DMS 273 treated with DMSO at 0.1 percent for 48 hours (cell line): ENCODE measurements around the gene DHX9.

Experiments
- DNase-seq: peaks from one replicate; lab custom pipeline; 2025; lab: John Stamatoyannopoulos, UW

Gene DHX9

GRCh38 chr1:182839209-182840066, at the start of gene DHX9:
DHX9 (plus strand) TSS chr1:182839347; CDS start chr1:182842567, 3,220 bp downstream.
- peak; percentile 63 for DNase-seq

GRCh38 chr1:182791281-182792179, 47.6 kb upstream of the DHX9 start:
- no peak for DNase-seq

GRCh38 chr1:182794091-182794490, 45.1 kb upstream of the DHX9 start:
- DNase-seq: no peak

- DNase-seq: no peak
These were observed 44.4 kb upstream of the DHX9 start for GRCh38 chr1:182794676-182795201.

GRCh38 chr1:182795563-182796228, 43.5 kb upstream of the DHX9 start:
- DNase-seq: no peak

- no peak for DNase-seq
These were observed 36.9 kb upstream of the DHX9 start for GRCh38 chr1:182802006-182802803.

- no peak for DNase-seq
These were observed 35.3 kb upstream of the DHX9 start for GRCh38 chr1:182803846-182804245.

- DNase-seq: no peak
These were observed 33.0 kb upstream of the DHX9 start for GRCh38 chr1:182806015-182806678.

- DNase-seq: no peak
These were observed 31.2 kb upstream of the DHX9 start for GRCh38 chr1:182807907-182808306.

GRCh38 chr1:182809414-182809957, 29.7 kb upstream of the DHX9 start:
- DNase-seq: no peak

GRCh38 chr1:182811975-182812722, 27.0 kb upstream of the DHX9 start:
- no peak for DNase-seq

- no peak for DNase-seq
These were observed 22.3 kb upstream of the DHX9 start for GRCh38 chr1:182816863-182817262.

- no peak for DNase-seq
These were observed 21.3 kb upstream of the DHX9 start for GRCh38 chr1:182817802-182818201.

- no peak for DNase-seq
These were observed 15.9 kb upstream of the DHX9 start for GRCh38 chr1:182823220-182823619.

GRCh38 chr1:182826892-182827291, 12.3 kb upstream of the DHX9 start:
- DNase-seq: no peak

- no peak for DNase-seq
These were observed 9.7 kb upstream of the DHX9 start for GRCh38 chr1:182829285-182829932.

- DNase-seq: no peak
These were observed 5.9 kb upstream of the DHX9 start for GRCh38 chr1:182833271-182833670.

- no peak for DNase-seq
These were observed 4.8 kb upstream of the DHX9 start for GRCh38 chr1:182834326-182834725.

GRCh38 chr1:182835806-182836205, 3.3 kb upstream of the DHX9 start:
- DNase-seq: no peak
